Keratinocyte (primary cell): ENCODE measurements around the gene RESF1. TPM values are rescaled to one million over a fixed set of nuclear protein-coding genes. Genes with fewer than 3 reads are reported as not detected.

Source experiments
- DNase-seq: peaks from one replicate; pipeline ENCODE4 v3.0.0-alpha.2; 2011; ENCODE audit warnings: low read depth, missing footprints, low spot score
- FAIRE-seq: peaks from 2 replicates; lab custom pipeline; 2011; peaks lifted over from hg19 to GRCh38; lab: Jason Lieb, UNC
- H2AFZ ChIP-seq: 2 replicates; pipeline ENCODE4 v1.6.0; 2012; ENCODE audit warnings: low read length, control low read depth, inconsistent platforms; ENCODE audit not compliant: control insufficient read depth
- H3K27ac ChIP-seq: 2 replicates; pipeline ENCODE4 v1.5.1; 2011; ENCODE audit warnings: low read length; ENCODE audit not compliant: control insufficient read depth, insufficient read depth
- H3K27me3 ChIP-seq: 3 replicates; pipeline ENCODE4 v1.6.0; 2011; ENCODE audit warnings: low read length; ENCODE audit not compliant: control insufficient read depth, insufficient read depth; ENCODE audit errors: extremely low read depth
- H3K36me3 ChIP-seq, 2 experiments: 2 replicates in 1 of 2; 3 replicates in 1 of 2; pipeline ENCODE4 v1.5.1; 2011; ENCODE audit warnings: low read length in 2 of 2, mild to moderate bottlenecking in 1 of 2; ENCODE audit not compliant: control insufficient read depth in 2 of 2, insufficient read depth in 2 of 2; ENCODE audit errors: extremely low read depth in 1 of 2
- H3K4me1 ChIP-seq: 3 replicates; pipeline ENCODE4 v1.5.1; 2011; ENCODE audit warnings: low read length; ENCODE audit not compliant: control insufficient read depth, insufficient read depth; ENCODE audit errors: extremely low read depth
- H3K4me2 ChIP-seq: 3 replicates; pipeline ENCODE4 v1.6.0; 2011; ENCODE audit warnings: low read depth, low read length; ENCODE audit not compliant: control insufficient read depth, insufficient read depth; ENCODE audit errors: extremely low read depth
- H3K4me3 ChIP-seq, 3 experiments: fragments of 200-600 bp in 1 of 3; sonication (generic) in 1 of 3; 2 replicates in 2 of 3; 3 replicates in 1 of 3; pipeline ENCODE4 v1.5.1; 2011 to 2016; ENCODE audit warnings: low read length in 3 of 3, mild to moderate bottlenecking in 3 of 3, control low read depth in 2 of 3, inconsistent platforms in 1 of 3, low read depth in 1 of 3, mixed read lengths in 1 of 3, mixed run types in 1 of 3, moderate library complexity in 1 of 3; ENCODE audit not compliant: control insufficient read depth in 2 of 3, insufficient read depth in 2 of 3; ENCODE audit errors: extremely low read depth in 1 of 3
- H3K79me2 ChIP-seq: 2 replicates; pipeline ENCODE4 v1.6.0; 2012; ENCODE audit warnings: low read length; ENCODE audit not compliant: control insufficient read depth, insufficient read depth
- H3K9ac ChIP-seq: 3 replicates; pipeline ENCODE4 v1.6.0; 2011; ENCODE audit warnings: low read length; ENCODE audit not compliant: control insufficient read depth, insufficient read depth; ENCODE audit errors: extremely low read depth
- H3K9me1 ChIP-seq: 3 replicates; pipeline ENCODE4 v1.6.0; 2011; ENCODE audit warnings: low read length; ENCODE audit not compliant: control insufficient read depth, insufficient read depth; ENCODE audit errors: extremely low read depth
- H3K9me3 ChIP-seq: 2 replicates; pipeline ENCODE4 v1.5.1; 2012; ENCODE audit warnings: low read depth, low read length; ENCODE audit not compliant: control insufficient read depth
- H4K20me1 ChIP-seq: 3 replicates; pipeline ENCODE4 v1.6.0; 2011; ENCODE audit warnings: low read length; ENCODE audit not compliant: control insufficient read depth, insufficient read depth; ENCODE audit errors: extremely low read depth
- EZH2 ChIP-seq: IDR thresholded peaks from one replicate; pipeline ENCODE4 v1.6.1; 2012; ENCODE audit warnings: inconsistent platforms, mild to moderate bottlenecking, low read length, moderate library complexity
- dilution Hi-C: fragments of 300-500 bp; cut with MboI; formaldehyde crosslinking; loops from one replicate; pipeline ENCODE4 v1.7.0; 2020; ENCODE audit warnings: low sequenced_read_pairs; ENCODE audit not compliant: extremely low pct_ligation_motif_present
- polyA plus RNA-seq, 5 experiments: library from polyadenylated mRNA; depleted of rRNA in 3 of 5; stranded (reverse) in 3 of 5; stranded (forward) in 1 of 5; unstranded in 1 of 5; fragments of >200 nt; gene quantifications; 1 replicate in 1 of 5; 2 replicates in 3 of 5; 3 replicates in 1 of 5; pipeline versions ENCODE4 v1.2.1 to v1.2.3, GENCODE V29; 2011 to 2012; ENCODE audit warnings: missing spikeins in 2 of 5, low read depth in 1 of 5, low replicate concordance in 1 of 5
- TF ChIP-seq, protein P1 (sequence below), 3 experiments: IDR thresholded peaks in 1 of 3; conservative IDR thresholded peaks in 1 of 3; optimal IDR thresholded peaks in 1 of 3; 2 replicates in 2 of 3; 3 replicates in 1 of 3; pipeline versions ENCODE3 to v1.5.1; 2011; ENCODE audit warnings: low read length in 3 of 3, mild to moderate bottlenecking in 3 of 3, moderate library complexity in 2 of 3, control low read depth in 1 of 3, inconsistent platforms in 1 of 3; ENCODE audit not compliant: insufficient read depth in 2 of 3; ENCODE audit errors: extremely low read depth in 1 of 3

Gene RESF1
- polyA plus RNA-seq, 1 donor (not counting 4 experiments of a cell fraction or from before 2014, with no cell fraction given), result 19.7 TPM

DNA sequence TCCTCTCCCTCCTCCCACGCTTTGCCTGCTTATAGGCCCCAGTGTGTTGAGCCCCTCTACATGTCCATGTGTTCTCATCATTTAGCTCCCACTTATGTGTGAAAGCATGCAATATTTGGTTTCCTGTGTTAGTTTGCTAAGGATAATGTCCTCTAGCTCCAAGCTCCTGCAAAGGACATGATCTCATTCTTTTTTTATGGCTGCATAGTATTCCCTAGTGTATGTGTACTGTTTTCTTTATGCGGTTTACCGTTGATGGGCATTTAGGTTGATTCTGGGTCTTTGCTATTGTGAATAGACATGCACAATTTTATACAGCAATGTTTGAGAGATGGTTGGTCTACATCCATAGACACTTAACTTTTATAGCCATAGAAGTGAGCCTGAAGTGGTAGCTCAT lies 5.1 kb downstream of the RESF1 start:
- no peak for DNase-seq
- no peak overlapping the region for H2AFZ ChIP-seq
- no peak overlapping the region for H3K9ac ChIP-seq
- peaks cover 51% of the 10 kb centered on the region for H3K79me2 ChIP-seq
- H3K9me3 ChIP-seq, result no peaks in the 10 kb centered on the region
- H3K27ac ChIP-seq, result no peak overlapping the region
- FAIRE-seq, result no peak
- H3K36me3 ChIP-seq, result peaks cover 0 to 2% of the 10 kb centered on the region in 2 experiments
- dilution Hi-C loops, result no loop called here
- no peak overlapping the region for H3K4me2 ChIP-seq
- peaks cover 13% of the 10 kb centered on the region for H3K4me1 ChIP-seq
- H3K27me3 ChIP-seq, result no peaks in the 10 kb centered on the region
- no peaks in the 10 kb centered on the region for H3K9me1 ChIP-seq
- TF ChIP-seq, protein P1, sequence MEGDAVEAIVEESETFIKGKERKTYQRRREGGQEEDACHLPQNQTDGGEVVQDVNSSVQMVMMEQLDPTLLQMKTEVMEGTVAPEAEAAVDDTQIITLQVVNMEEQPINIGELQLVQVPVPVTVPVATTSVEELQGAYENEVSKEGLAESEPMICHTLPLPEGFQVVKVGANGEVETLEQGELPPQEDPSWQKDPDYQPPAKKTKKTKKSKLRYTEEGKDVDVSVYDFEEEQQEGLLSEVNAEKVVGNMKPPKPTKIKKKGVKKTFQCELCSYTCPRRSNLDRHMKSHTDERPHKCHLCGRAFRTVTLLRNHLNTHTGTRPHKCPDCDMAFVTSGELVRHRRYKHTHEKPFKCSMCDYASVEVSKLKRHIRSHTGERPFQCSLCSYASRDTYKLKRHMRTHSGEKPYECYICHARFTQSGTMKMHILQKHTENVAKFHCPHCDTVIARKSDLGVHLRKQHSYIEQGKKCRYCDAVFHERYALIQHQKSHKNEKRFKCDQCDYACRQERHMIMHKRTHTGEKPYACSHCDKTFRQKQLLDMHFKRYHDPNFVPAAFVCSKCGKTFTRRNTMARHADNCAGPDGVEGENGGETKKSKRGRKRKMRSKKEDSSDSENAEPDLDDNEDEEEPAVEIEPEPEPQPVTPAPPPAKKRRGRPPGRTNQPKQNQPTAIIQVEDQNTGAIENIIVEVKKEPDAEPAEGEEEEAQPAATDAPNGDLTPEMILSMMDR (optimal IDR thresholded peaks at IDR 0.05 in 1 of 3, IDR thresholded peaks at IDR 0.05 in 1 of 3, conservative IDR thresholded peaks at IDR 0.05 in 1 of 3; ENCODE audit: extremely low read depth in 1 of 3, insufficient read depth in 2 of 3, low read length in 3 of 3), result no peak
- no peak for TF ChIP-seq EZH2
- H4K20me1 ChIP-seq, result no peaks in the 10 kb centered on the region
- no peak overlapping the region for H3K4me3 ChIP-seq

- FAIRE-seq, result no peak
- H3K36me3 ChIP-seq, result peaks cover 0 to 2% of the 10 kb centered on the region in 2 experiments
- H3K27me3 ChIP-seq, result no peaks in the 10 kb centered on the region
- H3K9ac ChIP-seq, result no peak overlapping the region
- DNase-seq, result no peak
- no peaks in the 10 kb centered on the region for H4K20me1 ChIP-seq
- no peak overlapping the region for H3K4me3 ChIP-seq
- H3K27ac ChIP-seq, result no peak overlapping the region
- dilution Hi-C loops, result no loop called here
- H3K4me2 ChIP-seq, result no peak overlapping the region
- H3K79me2 ChIP-seq, result peaks cover 54% of the 10 kb centered on the region
- no peak for TF ChIP-seq EZH2
- TF ChIP-seq, protein P1 (optimal IDR thresholded peaks at IDR 0.05 in 1 of 3, IDR thresholded peaks at IDR 0.05 in 1 of 3, conservative IDR thresholded peaks at IDR 0.05 in 1 of 3; ENCODE audit: extremely low read depth in 1 of 3, insufficient read depth in 2 of 3, low read length in 3 of 3), result no peak
- H2AFZ ChIP-seq, result no peak overlapping the region
- H3K9me1 ChIP-seq, result no peaks in the 10 kb centered on the region
- H3K4me1 ChIP-seq, result peaks cover 13% of the 10 kb centered on the region
- no peaks in the 10 kb centered on the region for H3K9me3 ChIP-seq
Measured at GRCh38 chr12:31965090-31965489, 5.9 kb downstream of the RESF1 start.
